Keratinocyte (primary cell): ENCODE measurements around the gene CD99L2.

ENCODE experiments used
- CTCF ChIP-seq, 3 experiments: IDR thresholded peaks in 1 of 3; conservative IDR thresholded peaks in 1 of 3; optimal IDR thresholded peaks in 1 of 3; 2 replicates in 2 of 3; 3 replicates in 1 of 3; pipeline versions ENCODE3 to v1.5.1; 2011; ENCODE audit warnings: low read length in 3 of 3, mild to moderate bottlenecking in 3 of 3, moderate library complexity in 2 of 3, control low read depth in 1 of 3, inconsistent platforms in 1 of 3; ENCODE audit not compliant: insufficient read depth in 2 of 3; ENCODE audit errors: extremely low read depth in 1 of 3
- EZH2 ChIP-seq: IDR thresholded peaks from one replicate; pipeline ENCODE4 v1.6.1; 2012; ENCODE audit warnings: inconsistent platforms, mild to moderate bottlenecking, low read length, moderate library complexity

DNA sequence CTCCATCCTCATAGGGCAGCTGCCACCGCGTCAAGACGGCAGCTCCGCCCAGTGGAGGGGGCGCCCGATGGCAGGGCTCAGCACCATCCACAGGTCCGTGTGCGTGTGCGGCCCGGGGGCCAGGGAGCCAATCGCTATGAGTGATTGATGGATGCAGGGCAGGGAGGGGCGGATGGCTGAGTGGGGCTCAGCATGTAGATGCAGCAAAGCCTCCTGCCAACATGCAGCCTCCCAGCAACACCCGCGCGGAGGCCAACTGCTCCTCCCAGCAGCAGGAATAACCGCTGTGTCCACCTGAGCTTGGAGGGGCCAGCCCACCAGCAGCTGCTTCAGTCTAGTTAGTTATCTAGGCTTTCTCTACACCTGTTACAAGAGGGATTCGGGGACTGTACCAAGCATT is 127.8 kb downstream of the CD99L2 start:
- TF ChIP-seq EZH2 (no peak), CTCF (optimal IDR thresholded peaks at IDR 0.05 in 1 of 3, IDR thresholded peaks at IDR 0.05 in 1 of 3, conservative IDR thresholded peaks at IDR 0.05 in 1 of 3; ENCODE audit: extremely low read depth in 1 of 3, insufficient read depth in 2 of 3, low read length in 3 of 3) (no peak)
